H9 (cell line): Measurements from ENCODE around the gene HRAS. TPM values are rescaled to one million over a fixed set of nuclear protein-coding genes. Genes with fewer than 3 reads are reported as not detected.

ENCODE experiments used
- DNase-seq: peaks from one replicate; pipeline ENCODE4 v3.0.0-alpha.2; 2017
- H2AFZ ChIP-seq: one replicate; pipeline ENCODE4 v1.6.1; 2013; ENCODE audit warnings: mild to moderate bottlenecking, low read length, control low read depth, moderate library complexity
- H2AK5ac ChIP-seq: 2 replicates; pipeline ENCODE4 v1.6.1; 2013; ENCODE audit warnings: low read length, control low read depth, mixed read lengths; ENCODE audit not compliant: insufficient read length
- H2BK120ac ChIP-seq: one replicate; pipeline ENCODE4 v1.6.1; 2013; ENCODE audit warnings: low read depth, mild to moderate bottlenecking, low read length, control low read depth, inconsistent platforms; ENCODE audit not compliant: poor library complexity, severe bottlenecking
- H2BK12ac ChIP-seq: 2 replicates; pipeline ENCODE4 v1.6.1; 2013; ENCODE audit warnings: low read length, control low read depth, mixed read lengths, low read depth; ENCODE audit not compliant: insufficient read length
- H2BK15ac ChIP-seq: 2 replicates; pipeline ENCODE4 v1.6.1; 2013; ENCODE audit warnings: low read depth, low read length, control low read depth
- H2BK20ac ChIP-seq: one replicate; pipeline ENCODE4 v1.6.1; 2013; ENCODE audit warnings: low read depth, mild to moderate bottlenecking, low read length, control low read depth, inconsistent platforms; ENCODE audit not compliant: poor library complexity, severe bottlenecking
- H2BK5ac ChIP-seq: 2 replicates; pipeline ENCODE4 v1.6.1; 2013; ENCODE audit warnings: low read length, control low read depth, mixed read lengths; ENCODE audit not compliant: insufficient read length
- H3K14ac ChIP-seq: 2 replicates; pipeline ENCODE4 v1.6.1; 2013; ENCODE audit warnings: low read length, control low read depth; ENCODE audit not compliant: insufficient read depth
- H3K18ac ChIP-seq: 2 replicates; pipeline ENCODE4 v1.6.1; 2013; ENCODE audit warnings: low read depth, mild to moderate bottlenecking, mixed read lengths, low read length, control low read depth; ENCODE audit not compliant: insufficient read length
- H3K23ac ChIP-seq: 2 replicates; pipeline ENCODE4 v1.6.1; 2013; ENCODE audit warnings: low read length, control low read depth, mixed read lengths, low read depth; ENCODE audit not compliant: insufficient read length
- H3K23me2 ChIP-seq: 2 replicates; pipeline ENCODE4 v1.6.1; 2013; ENCODE audit warnings: low read depth, mild to moderate bottlenecking, mixed read lengths, low read length, control low read depth; ENCODE audit not compliant: insufficient read length, poor library complexity, severe bottlenecking
- H3K27ac ChIP-seq: 2 replicates; pipeline ENCODE4 v1.5.1; 2013; ENCODE audit warnings: low read length, control low read depth, mixed read lengths, low read depth; ENCODE audit not compliant: insufficient read length
- H3K27me3 ChIP-seq: 2 replicates; pipeline ENCODE4 v1.6.1; 2013; ENCODE audit warnings: low read length, control low read depth, inconsistent platforms; ENCODE audit not compliant: insufficient read depth
- H3K4ac ChIP-seq: 2 replicates; pipeline ENCODE4 v1.6.1; 2013; ENCODE audit warnings: low read depth, mild to moderate bottlenecking, control low read depth, inconsistent platforms, low read length, moderate library complexity
- H3K4me1 ChIP-seq: 2 replicates; pipeline ENCODE4 v1.6.1; 2013; ENCODE audit warnings: low read length, control low read depth, inconsistent platforms; ENCODE audit not compliant: insufficient read depth
- H3K4me2 ChIP-seq: 2 replicates; pipeline ENCODE4 v1.6.1; 2013; ENCODE audit warnings: low read length, control low read depth, mixed read lengths; ENCODE audit not compliant: insufficient read length, insufficient read depth
- H3K56ac ChIP-seq: 2 replicates; pipeline ENCODE4 v1.6.1; 2013; ENCODE audit warnings: low read depth, mild to moderate bottlenecking, mixed read lengths, low read length, control low read depth; ENCODE audit not compliant: insufficient read length
- H3K79me1 ChIP-seq: 2 replicates; pipeline ENCODE4 v1.6.1; 2013; ENCODE audit warnings: low read depth, mild to moderate bottlenecking, moderate library complexity, low read length, control low read depth, inconsistent platforms; ENCODE audit not compliant: insufficient read depth, poor library complexity, severe bottlenecking
- H3K79me2 ChIP-seq: 2 replicates; pipeline ENCODE4 v1.6.1; 2013; ENCODE audit warnings: low read length, control low read depth, inconsistent platforms; ENCODE audit not compliant: insufficient read depth
- H3K9ac ChIP-seq: 2 replicates; pipeline ENCODE4 v1.6.1; 2013; ENCODE audit warnings: low read length, control low read depth, mixed read lengths; ENCODE audit not compliant: insufficient read length; ENCODE audit errors: extremely low read depth
- H3K9me3 ChIP-seq: one replicate; pipeline ENCODE4 v1.6.1; 2013; ENCODE audit warnings: low read depth, low read length, inconsistent platforms; ENCODE audit not compliant: control insufficient read depth
- H3T11ph ChIP-seq: one replicate; pipeline ENCODE4 v1.6.1; 2013; ENCODE audit warnings: mild to moderate bottlenecking, low read length, control low read depth, inconsistent platforms
- H4K20me1 ChIP-seq: one replicate; pipeline ENCODE4 v1.6.1; 2013; ENCODE audit not compliant: control insufficient read depth, insufficient read length, insufficient read depth
- H4K5ac ChIP-seq: 2 replicates; pipeline ENCODE4 v1.6.1; 2013; ENCODE audit warnings: low read depth, mild to moderate bottlenecking, mixed read lengths, low read length, control low read depth; ENCODE audit not compliant: insufficient read length
- H4K8ac ChIP-seq: replicated peaks from 2 replicates; pipeline ENCODE4 v1.6.1; 2013; ENCODE audit warnings: low read length, control low read depth, mixed read lengths, low read depth; ENCODE audit not compliant: insufficient read length
- H4K91ac ChIP-seq: 2 replicates; pipeline ENCODE4 v1.6.1; 2013; ENCODE audit warnings: low read depth, mild to moderate bottlenecking, moderate library complexity, mixed read lengths, low read length, control low read depth; ENCODE audit not compliant: insufficient read length
- H3K27ac Mint-ChIP-seq, 3 experiments: 2 replicates in 2 of 3; 3 replicates in 1 of 3; pipeline ENCODE4 v1.8.0; 2020 to 2021; ENCODE audit warnings: mixed read lengths in 3 of 3, mild to moderate bottlenecking in 1 of 3, moderate library complexity in 1 of 3
- H3K27me3 Mint-ChIP-seq: 2 replicates; pipeline ENCODE4 v1.8.0; 2021; ENCODE audit warnings: low read depth, mild to moderate bottlenecking, moderate library complexity, mixed read lengths
- H3K36me3 Mint-ChIP-seq, 3 experiments: 2 replicates in 2 of 3; 3 replicates in 1 of 3; pipeline ENCODE4 v1.8.0; 2020 to 2021; ENCODE audit warnings: low read depth in 3 of 3, mixed read lengths in 3 of 3; ENCODE audit not compliant: insufficient read depth in 1 of 3
- H3K4me1 Mint-ChIP-seq, 2 experiments: 2 replicates each; pipeline ENCODE4 v1.8.0; 2020; ENCODE audit warnings: mixed read lengths in 2 of 2
- H3K4me3 Mint-ChIP-seq, 2 experiments: 2 replicates in 1 of 2; 3 replicates in 1 of 2; pipeline ENCODE4 v1.8.0; 2020 to 2021; ENCODE audit warnings: mild to moderate bottlenecking in 2 of 2, mixed read lengths in 2 of 2, moderate library complexity in 1 of 2
- H3K9me3 Mint-ChIP-seq, 2 experiments: 2 replicates in 1 of 2; 3 replicates in 1 of 2; pipeline ENCODE4 v1.8.0; 2020; ENCODE audit warnings: mild to moderate bottlenecking in 2 of 2, mixed read lengths in 2 of 2, moderate library complexity in 1 of 2
- WGBS: extraction: QIAGEN DNeasy Blood & Tissue Kit; methylation state at CpG from one replicate; pipeline ENCODE4 v1.1.7; 2013; ENCODE audit warnings: missing lambda C conversion rate, low lambda C conversion rate, mixed read lengths; ENCODE audit not compliant: insufficient read length; ENCODE audit errors: extremely low coverage; 5-methylcytosine and 5-hydroxymethylcytosine counted together
- total RNA-seq: library from RNA; stranded (reverse); gene quantifications from 2 replicates; pipeline ENCODE4 v1.2.1, GENCODE V29; 2021
- TF ChIP-seq, protein P1 (sequence below): fragments of 200-600 bp; sonication (generic); conservative IDR thresholded peaks from 3 replicates; pipeline ENCODE4 v1.8.0; 2021; ENCODE audit warnings: antibody characterized with exemption, mild to moderate bottlenecking

The HRAS gene
- total RNA-seq, 1 experiment from 2014 or later: 61.8 TPM

DNA sequence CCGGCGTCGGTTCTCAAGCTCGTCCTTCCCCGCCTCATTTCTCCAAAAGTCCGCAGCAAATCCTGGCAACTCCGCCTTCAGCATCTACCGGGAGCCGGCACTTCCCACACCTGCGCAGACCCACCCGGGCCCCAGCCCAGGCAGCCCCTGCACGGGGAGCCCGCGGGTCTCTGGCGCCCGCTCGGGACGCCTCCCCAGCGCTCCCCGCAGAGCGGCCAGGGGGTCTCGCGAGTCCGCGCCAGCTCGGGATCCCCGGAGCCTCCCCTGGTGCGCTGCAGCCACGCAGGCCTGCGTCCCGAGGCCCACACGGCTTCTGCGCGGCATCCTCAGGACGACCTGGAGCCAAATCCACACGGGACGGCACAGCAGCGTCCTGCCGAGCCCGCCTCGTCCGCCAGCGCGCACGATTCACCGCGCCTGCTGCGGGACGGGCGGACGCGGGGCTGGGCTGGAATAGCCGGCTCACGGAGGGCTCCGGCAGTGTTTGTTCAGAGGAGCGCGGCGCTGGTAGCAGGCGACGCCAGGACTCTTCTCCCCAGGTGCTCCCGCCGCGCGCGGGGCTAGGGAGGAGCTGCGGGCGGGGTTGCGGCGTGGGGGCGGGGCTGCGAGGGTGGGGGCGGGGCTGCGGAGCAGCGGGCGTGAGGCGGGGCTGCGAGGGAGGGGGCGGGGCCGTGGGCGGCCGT lies 40.1 kb upstream of the HRAS start:
- Mint-ChIP-seq H3K4me3 (peak overlapping the region; percentile 79 to 92), H3K27ac (peak overlapping the region in 1 of 3 experiments; percentile 57; a peak in 1 of 7 replicates), H3K36me3 (peaks cover 0 to 9% (median 3%) of the 10 kb centered on the region in 3 experiments; a peak in 4 of 7 replicates), H3K9me3 (no peaks in the 10 kb centered on the region), H3K27me3 (peaks cover 14% of the 10 kb centered on the region), H3K4me1 (peaks cover 32 to 37% of the 10 kb centered on the region in 2 experiments)
- no peak overlapping the region for H2BK12ac ChIP-seq
- no peak overlapping the region for H2BK15ac ChIP-seq
- peak overlapping the region; percentile 83; the same call in 1 of the 2 replicates for H3K14ac ChIP-seq
- no peaks in the 10 kb centered on the region for H3K9me3 ChIP-seq
- no peaks in the 10 kb centered on the region for H4K20me1 ChIP-seq
- H4K8ac ChIP-seq: no peak overlapping the region
- no peak overlapping the region for H2AFZ ChIP-seq
- TF ChIP-seq, protein P1, sequence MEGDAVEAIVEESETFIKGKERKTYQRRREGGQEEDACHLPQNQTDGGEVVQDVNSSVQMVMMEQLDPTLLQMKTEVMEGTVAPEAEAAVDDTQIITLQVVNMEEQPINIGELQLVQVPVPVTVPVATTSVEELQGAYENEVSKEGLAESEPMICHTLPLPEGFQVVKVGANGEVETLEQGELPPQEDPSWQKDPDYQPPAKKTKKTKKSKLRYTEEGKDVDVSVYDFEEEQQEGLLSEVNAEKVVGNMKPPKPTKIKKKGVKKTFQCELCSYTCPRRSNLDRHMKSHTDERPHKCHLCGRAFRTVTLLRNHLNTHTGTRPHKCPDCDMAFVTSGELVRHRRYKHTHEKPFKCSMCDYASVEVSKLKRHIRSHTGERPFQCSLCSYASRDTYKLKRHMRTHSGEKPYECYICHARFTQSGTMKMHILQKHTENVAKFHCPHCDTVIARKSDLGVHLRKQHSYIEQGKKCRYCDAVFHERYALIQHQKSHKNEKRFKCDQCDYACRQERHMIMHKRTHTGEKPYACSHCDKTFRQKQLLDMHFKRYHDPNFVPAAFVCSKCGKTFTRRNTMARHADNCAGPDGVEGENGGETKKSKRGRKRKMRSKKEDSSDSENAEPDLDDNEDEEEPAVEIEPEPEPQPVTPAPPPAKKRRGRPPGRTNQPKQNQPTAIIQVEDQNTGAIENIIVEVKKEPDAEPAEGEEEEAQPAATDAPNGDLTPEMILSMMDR: no peak
- no peak overlapping the region for H3K56ac ChIP-seq
- peak overlapping the region; percentile 70 for H3K4me2 ChIP-seq
- H3K18ac ChIP-seq: no peak overlapping the region
- H3K9ac ChIP-seq: no peak overlapping the region
- H3K79me2 ChIP-seq: peaks cover 37% of the 10 kb centered on the region; the same call in 1 of the 2 replicates
- H3K27ac ChIP-seq: no peak overlapping the region
- H3K23ac ChIP-seq: no peak overlapping the region
- no peaks in the 10 kb centered on the region; the same call in 1 of the 2 replicates for H3K27me3 ChIP-seq
- H4K5ac ChIP-seq: no peak overlapping the region
- H3T11ph ChIP-seq: no peak overlapping the region
- H3K79me1 ChIP-seq: peaks cover 10% of the 10 kb centered on the region
- H2AK5ac ChIP-seq: no peak overlapping the region
- no CpG with 5 or more reads among the region's 81 CpGs for WGBS
- H3K23me2 ChIP-seq: peaks cover 16% of the 10 kb centered on the region
- no peak overlapping the region for H3K4ac ChIP-seq
- no peak overlapping the region for H2BK120ac ChIP-seq
- H3K4me1 ChIP-seq: no peaks in the 10 kb centered on the region
- no peak overlapping the region for H2BK5ac ChIP-seq
- H2BK20ac ChIP-seq: no peak overlapping the region
- H4K91ac ChIP-seq: no peak overlapping the region
- DNase-seq: no peak
